ENCODE measurements around the gene HEPN1.
A peak's percentile ranks its signal among the peaks of the same experiment; 100 is the strongest.

Gene HEPN1

DNA sequence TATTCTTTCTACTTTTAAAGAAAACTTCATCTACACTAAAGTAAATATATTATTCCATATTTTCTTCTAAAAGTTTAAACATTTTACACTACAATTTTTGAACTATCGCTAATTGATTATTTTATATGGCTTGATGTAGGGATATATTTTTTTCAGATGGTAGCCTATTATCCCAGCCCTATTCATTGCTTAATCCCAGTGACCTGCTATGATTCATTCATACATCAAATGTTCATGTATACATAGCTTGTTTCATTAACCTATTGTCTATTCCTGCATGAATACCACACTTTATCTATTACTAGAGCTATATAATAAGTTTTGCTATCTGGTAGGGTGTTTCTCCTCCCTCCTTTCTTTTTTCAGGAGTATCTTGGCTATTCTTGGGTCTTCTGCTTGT, 16.4 kb upstream of the HEPN1 start:
- no peak for DNase-seq

GRCh38 chr11:124915541-124916369, 3.3 kb upstream of the HEPN1 start:
- no peak for DNase-seq

GRCh38 chr11:124916370-124916710, 2.7 kb upstream of the HEPN1 start:
- no peak for DNase-seq

DNA sequence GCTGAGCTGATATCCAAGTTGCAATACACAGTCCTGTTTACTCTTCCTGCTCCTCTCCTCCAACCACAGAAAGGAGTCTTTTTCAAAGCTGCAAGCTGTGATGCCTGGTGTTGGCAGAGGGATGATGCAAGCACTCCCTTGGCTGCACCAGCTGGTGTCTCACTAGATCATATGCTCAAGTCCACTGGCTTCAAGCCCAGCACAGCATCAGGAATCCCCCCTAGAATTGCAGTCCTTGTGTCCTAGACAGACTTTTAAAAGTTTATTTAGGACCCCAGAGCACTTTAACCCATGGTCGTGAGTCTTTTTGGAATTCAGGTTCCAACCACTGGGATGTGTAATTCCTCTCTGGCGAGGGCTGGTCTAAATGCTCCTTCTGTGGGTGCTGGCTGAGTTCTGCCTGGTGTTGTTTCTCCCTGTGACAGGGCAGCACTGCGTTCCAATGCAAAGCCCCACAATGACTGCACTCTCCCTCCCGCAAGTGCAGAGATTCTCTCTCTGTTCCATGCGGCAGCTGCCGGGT, 1.9 kb upstream of the HEPN1 start:
- no peak for DNase-seq

GRCh38 chr11:124919898-124920297, 848 bp downstream of the HEPN1 start:
- no peak for DNase-seq

- no peak for DNase-seq
Measured at GRCh38 chr11:124920356-124920755, 1.3 kb downstream of the HEPN1 start.

GRCh38 chr11:124920870-124921609, 2.0 kb downstream of the HEPN1 start:
- peak; percentile 80 for DNase-seq

DNA sequence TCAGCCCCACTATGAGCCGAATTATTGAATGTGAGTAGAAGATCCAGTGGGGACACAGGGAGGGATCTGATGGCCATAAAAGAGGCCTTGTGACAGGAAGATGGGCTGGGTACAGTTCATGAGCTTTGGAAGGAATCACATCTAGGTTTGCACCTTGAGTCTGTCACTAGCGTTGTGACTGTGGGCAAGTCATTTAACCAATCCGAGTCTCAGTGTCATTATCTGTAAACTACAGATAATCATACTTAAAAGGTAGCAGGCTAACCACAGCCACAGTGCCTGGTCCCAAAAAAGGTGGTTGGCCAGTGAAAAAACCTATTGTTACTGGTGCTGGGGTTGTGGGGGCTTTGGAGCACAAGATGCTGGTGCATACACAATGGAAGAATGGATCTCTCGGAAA, 3.8 kb downstream of the HEPN1 start:
- DNase-seq = no peak

- no peak for DNase-seq
Measured at GRCh38 chr11:124923296-124923695, 4.2 kb downstream of the HEPN1 start.

DNA sequence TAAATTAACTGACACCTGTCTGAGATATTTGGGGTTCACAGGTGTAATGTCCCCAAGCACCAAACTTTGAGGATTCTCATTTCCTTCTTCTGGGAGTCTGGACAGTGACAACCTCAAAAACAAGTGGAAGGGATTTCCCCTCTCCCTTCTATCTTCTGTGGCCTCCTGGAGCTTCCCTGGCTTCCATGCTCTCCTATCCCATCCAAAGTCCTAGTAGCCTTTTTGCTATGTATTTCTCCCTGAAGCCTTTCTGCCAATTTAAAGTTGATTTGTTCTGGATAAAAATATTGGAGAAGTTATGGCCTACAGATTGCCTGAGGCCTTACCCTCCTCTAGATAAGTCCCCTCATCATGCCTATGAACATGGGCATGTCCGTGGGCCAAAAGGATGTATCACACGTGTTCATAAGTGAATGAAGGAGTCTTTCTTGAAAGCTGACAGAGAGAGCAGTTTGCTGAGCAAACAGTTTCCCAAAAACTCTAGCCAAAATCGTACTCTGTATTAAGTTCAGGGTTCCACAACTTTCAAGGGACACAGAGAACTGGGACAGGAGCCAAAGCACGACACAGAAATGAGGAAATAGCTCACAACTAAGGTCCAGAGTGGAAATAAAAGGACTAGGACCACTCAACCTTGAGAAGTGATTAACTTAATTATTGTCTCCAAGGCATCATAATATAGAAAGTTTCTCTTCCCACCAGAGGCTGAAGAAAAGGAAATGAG, 10.1 kb downstream of the HEPN1 start:
- DNase-seq = no peak

GRCh38 chr11:124930799-124931198, 11.7 kb downstream of the HEPN1 start:
- no peak for DNase-seq

- DNase-seq = no peak
Measured at GRCh38 chr11:124934862-124935547, 16.0 kb downstream of the HEPN1 start.

GRCh38 chr11:124935548-124936514, 16.8 kb downstream of the HEPN1 start, which contains the start of gene HEPACAM:
HEPACAM (minus strand) TSS chr11:124936047; CDS start chr11:124936006, 41 bp downstream.
- DNase-seq = no peak

GRCh38 chr11:124937336-124937935, 18.4 kb downstream of the HEPN1 start:
- DNase-seq = no peak

- DNase-seq = no peak
Measured at GRCh38 chr11:124938206-124938765, 19.2 kb downstream of the HEPN1 start.

- no peak for DNase-seq
Measured at GRCh38 chr11:124938970-124939369, 19.9 kb downstream of the HEPN1 start.

- no peak for DNase-seq
Measured at GRCh38 chr11:124941703-124942102, 22.7 kb downstream of the HEPN1 start.

DNA sequence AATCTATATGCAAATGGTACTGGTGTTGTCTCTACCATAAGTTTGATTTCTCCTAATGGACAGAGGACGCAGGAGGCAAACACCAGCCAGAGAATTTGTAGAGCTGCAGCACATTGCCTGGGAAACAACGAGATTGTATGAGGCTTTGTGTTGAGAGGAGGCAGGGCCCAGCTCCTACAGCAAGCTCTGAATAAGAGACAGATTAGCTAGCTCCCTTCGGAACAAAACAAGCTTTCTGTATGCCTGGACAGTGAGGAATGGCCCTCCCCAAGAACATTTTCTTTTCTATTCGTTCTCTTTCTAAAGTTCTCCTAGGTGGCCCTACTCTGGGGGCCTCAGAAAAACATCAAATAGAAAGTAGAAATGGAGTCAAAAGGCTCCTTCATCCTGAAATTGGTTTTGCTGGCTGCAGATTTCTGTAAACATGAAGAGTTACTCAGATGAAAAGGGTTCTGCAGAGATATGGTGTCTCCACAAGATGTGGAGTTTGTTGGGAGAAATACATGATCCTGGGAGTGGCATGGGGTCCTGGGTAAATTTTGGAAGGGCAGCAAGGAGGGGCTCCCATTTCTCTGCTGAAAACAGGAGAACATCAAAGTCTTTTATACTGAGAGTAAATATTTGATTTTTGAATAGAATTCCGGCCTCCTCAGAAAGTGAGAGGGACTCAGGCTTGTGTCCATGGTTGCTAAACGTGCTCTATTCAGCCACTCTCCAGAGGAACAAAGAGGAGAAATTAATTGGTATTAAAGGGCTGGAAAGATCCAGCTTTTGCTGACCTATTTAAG, 23.6 kb downstream of the HEPN1 start:
- no peak for DNase-seq

GRCh38 chr11:124943254-124943616, 24.2 kb downstream of the HEPN1 start:
- DNase-seq = no peak

GRCh38 chr11:124943741-124944140, 24.7 kb downstream of the HEPN1 start:
- no peak for DNase-seq

Measured in NCI-H1417 treated with DMSO at 0.1 percent for 48 hours (cell line).